ENCODE results near the gene CHRNB4.

The CHRNB4 gene

DNA sequence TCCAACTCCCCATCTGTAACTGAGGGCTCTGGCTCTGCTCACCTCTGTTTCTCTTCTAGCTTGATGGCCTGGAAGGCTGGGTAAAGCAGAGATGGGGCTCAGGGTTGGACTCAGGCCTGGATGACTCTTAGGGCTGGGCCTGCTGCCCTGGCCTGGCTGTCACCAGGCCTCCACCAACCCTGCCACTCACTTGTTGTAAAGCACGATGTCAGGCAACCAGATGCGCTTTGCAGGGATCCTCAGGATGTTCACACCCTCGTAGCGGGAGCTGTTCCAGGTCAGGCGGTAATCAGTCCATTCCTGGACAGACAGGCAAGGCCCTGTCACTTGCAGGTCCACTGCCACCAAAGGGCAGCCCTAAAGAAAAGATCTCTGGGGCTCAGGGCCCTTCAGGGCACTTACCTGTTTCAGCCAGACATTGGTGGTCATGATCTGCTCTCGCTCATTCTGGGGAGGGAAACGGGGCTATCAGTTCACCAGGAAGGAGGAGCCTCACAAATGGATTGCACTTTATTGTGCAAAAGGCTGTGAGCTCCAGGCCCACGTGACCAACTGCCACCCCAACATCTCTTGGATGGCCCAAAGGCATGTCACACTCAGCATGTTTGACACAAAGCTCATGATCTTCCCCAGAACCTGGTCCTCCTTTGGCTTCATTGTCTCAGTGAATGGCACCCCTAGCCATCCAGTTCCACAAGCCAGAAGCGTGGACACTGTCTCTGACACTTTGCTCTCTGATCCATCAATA lies 9.9 kb downstream of the CHRNB4 start:
- no peak for DNase-seq

DNA sequence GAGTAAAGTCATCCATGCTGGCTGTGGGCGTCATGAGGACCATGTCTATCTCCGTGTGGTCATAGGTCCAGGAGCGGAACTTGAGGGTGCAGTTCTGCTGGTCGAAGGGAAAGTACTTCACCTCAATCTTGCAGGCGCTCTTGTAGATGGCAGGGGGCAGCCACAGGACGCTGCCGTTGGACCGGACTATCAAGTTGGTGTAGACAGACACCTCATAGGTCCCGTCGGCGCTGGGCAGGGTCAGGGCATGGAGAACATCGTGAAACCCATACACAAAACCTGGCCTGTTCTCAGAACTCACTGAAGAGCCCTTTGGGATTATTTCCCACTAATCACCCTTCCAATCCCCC lies 11.3 kb downstream of the CHRNB4 start:
- DNase-seq = no peak

DNA sequence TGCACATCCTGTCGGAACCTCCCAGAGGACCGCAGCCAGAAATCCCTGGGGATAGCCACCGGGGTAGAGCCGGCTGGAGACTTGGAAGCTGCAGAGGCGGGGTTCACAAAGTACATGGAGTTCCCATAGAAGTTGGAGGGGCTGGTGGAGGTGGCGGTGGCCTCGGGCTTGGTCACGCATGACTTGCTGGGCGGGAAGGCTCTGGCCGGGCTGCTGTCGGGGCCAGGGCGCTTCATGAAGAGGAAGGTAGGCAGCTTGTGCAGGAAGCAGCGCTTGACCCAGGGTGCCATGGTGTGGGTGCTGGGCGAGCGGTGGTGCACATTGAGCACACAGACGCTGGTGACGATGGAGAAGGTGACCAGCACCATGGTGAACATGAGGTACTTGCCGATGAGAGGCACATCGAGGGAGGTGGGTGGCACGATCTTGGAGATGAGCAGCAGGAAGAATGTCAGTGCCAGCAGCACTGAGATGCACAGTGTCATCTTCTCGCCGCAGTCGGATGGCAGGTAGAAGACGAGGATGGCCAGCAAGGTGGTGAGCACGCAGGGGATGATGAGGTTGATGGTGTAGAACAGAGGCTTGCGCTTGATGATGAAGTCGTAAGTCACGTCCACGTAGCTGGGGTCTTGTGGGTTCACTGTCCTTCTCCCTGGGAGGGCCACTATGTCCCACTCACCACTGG lies 11.8 kb downstream of the CHRNB4 start:
- DNase-seq = no peak

DNA sequence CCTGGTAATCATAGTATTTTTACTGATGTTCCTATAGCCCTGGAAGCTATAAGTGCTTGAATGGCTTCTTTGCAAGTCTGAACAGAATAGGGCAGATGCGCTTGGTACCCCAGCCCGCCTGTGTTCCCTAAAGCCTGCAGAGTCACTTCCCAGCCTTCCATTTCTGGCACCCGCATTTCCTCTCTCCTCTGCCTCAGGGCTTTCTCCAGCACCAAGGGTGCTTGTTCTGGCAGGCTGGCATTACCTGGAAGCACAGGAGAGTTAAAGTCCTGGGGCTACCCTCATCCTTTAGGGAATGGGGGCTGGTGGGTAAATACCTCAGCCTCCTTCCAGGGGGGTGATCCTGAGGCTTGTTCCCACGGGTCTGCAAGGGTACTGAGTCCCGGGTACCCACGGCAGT lies 12.8 kb downstream of the CHRNB4 start:
- no peak for DNase-seq

DNA sequence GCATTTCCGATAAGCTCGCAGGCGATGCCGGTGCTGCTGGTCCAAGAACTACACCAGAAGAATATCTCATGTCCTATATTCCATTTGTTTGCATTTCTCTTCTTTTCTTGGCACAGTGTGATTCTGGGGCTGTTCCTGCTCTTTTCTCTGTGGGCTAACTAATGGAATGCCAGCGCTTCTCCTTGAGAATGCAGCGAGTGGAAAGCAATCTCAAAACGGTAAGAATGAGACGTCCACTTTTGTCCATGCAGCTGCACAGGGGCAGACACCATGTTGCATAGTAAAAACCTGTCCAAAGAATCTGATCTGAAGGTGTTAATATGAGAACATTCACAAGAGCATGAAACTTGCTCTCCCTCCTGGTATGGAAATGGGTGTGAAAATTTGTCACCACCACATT lies 13.7 kb downstream of the CHRNB4 start:
- DNase-seq = no peak

DNA sequence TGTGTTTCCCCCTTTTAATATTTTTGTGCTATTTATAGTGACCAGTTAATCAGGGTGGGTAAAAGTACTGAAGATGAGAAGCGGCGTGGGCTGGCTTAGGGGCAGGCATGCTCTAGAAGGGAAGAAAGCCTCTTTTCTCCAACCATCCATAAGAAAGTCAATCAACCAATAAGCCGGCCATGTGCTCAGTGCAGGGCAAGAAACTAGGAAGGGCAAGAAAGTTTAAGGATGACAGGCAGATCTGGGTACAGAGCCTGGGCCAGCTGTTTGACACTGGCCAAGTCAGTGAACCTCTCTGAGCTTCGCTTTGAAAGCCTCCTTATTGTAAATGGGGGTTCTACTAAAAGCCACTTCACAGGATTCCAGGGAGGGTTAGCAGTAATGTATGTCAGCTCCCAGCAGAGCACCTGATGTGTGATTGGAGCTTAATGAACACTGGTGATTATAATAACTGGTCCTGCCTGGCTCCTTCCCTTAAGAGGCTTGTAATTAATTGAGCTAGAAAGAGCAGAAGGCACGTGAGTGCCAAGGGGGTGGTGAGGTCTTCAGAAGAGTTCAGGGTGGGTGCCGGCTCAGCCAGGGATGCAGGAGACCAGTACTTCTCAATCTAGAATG lies 14.5 kb downstream of the CHRNB4 start:
- DNase-seq = no peak

DNA sequence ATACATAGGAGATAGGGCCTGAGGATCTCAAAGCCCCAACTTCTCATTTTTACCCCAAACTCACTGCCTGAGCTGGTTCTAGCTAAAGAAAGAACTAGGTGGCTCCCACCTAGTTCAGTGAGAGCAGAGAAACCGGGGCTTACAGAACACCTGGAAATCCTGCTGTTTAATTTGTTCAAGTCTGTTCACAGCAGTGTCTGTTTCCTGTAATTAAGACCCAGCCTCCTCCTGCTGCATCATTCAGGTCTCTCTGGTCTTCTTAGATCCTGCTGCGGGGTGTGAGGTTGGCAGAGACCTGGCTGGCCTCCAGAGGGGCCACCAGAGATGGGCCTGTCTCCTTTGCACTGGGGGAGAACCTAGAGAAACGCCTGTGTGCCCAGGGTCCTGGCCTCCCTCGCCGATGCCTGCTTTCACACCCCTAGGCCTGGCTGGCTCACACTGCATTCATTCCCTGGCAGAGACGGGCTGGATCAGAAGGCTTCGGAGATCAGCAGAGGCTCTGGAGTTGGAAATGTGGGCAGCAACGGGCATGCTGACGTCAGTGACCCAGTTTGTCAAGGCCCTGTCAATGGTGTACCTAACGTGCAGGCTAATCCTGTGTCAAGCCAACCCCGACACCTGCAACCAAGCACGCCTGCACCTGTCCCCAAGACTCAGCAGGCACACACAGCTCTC lies 15.3 kb downstream of the CHRNB4 start:
- DNase-seq = no peak

DNA sequence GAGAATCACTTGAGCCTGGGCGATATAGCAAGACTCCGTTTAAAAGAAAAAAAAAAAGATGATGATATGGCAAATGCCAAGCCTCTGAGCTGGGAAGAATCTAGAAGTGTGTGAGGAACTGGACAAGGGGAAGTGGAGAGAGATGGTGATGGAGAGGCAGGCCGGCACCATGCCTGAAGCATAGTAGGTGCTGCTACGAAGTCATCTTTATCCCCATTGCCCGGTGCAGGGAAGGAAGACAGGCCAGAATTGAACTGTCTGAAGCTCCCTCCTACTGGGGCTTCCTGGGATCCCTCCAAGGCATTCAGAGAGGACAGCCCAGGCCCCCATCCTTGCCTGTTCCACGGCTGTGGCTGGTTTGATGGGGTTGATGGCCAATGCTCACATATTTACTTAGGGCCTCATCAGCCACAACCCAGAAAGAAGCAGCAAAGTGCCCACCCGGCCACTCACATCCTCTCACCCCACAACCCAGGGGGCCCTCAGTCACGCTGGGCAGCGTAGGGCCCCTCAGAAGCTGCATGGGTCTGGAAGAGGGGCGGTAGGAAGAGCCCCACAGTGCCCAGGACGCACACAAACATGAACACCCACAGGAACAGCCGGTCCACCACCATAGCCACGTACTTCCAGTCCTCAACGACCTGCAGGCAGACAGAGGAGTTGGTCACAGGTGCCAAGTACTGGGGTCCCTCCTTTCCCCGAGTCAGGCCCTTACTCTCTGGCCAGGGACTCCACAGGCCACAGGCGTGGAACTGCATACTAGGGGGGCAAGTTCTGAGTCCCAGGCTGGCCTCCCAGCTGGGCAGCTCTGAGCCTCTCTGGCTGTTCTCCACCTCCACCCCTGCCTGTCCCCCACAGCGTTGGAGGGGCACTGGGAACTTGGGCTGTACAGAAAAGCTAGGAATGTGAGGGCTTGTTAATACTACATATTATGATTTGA lies 16.1 kb downstream of the CHRNB4 start:
- no peak for DNase-seq

DNA sequence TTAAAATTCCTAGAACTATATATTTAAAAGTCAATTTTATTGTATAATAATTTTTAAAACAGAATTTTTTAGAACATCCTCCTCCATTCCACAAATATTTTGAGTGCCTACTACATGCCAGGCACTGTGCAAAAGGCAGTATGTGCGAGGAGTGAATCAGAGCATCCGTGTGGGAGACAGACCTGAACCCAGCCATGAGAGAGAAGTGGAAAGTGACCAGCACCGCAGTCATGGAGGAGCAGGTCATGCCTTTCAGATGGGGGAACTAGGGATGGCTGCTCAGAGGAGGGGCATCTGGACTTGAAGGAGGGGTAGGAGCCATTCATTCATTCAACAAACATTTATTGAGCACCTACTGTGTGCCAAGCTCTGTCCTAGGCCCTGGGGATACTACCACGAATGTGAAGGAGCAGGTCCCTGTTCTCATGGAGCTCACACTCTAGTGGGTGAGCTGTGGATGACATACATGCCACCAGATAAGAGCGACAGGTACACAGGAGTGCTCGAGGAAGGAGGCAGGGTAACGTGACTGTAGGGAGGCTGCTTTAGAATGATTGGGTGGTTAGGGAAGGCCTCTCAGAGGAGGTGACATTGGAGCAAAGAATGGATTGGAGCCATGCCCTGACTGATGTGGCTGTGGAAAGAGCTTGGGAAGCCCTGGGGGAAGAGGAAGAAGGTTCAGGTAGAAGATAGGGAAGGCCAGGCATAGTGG lies 17.1 kb downstream of the CHRNB4 start:
- no peak for DNase-seq

DNA sequence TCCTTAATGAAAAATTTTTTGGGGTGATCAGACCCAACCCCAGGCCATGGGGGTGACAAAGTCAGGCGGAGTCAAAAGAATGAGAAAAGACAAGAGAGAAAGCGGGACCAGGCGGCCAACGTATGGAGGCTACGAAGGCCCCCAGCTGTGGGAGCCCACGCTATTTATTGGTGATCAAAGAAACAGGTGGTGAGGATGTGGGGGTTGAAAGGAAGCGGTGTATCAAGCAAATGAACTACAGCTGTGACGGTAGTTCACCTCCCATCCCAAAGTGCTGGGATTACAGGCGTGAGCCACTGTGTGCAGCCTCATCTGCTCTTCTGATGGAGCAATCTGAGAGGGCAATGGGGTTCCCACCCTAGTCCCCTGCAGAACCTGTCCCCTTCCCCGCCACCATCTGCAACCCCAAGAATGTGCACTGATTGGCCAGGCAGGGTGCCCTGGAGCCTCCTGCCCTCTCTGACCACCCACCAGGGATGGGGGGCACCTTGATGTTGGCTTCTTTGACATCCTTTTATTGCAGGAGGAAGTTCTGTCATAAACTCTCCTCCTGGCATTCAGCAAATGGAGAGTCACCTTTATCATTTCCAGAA lies 19.1 kb downstream of the CHRNB4 start:
- no peak for DNase-seq

DNA sequence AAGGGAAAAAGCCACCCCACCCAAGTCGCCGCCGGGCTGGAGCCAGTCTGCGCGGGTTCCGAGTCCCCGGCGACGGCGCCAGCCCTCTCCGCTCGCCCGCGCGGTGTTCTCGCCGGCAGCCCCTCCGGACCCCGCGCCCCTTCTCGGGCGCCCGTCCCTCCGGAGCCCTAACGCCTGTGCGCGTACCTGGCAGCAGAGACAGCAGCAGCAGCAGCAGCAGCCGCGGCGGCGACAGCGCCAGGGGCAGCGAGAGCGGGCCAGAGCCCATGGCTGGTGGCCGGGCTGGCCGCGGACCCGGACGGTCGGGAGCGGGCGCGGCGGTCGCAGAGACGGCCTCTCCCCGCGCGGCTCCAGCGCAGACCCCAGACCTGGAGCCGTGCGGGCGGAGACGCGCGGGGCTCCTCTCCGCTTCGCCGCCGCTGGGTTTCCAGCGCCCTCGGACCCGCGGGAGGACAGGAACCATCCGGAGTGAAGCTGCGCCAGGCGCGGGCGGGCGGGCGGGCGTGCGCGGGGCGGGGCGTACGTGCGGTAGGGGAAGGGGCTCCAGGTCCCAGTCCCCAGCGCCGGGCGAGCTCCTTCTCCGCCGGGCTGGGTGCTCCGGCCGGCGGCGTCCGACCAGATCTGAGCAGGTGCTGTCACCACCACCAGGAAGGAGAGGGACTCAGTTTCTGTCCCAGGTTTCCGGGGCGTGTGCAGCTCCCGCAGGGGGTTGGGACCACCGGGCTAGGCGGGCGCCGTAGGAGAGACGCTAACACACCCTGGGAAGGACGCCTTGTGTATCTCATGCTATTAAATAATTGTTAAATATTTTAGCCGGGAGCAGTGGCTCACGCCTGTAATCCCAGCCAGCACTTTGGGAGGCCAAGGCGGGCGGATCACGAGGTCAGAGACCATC lies 20.2 kb downstream of the CHRNB4 start, which contains the start of gene CHRNA3:
Gene CHRNA3 (minus strand): TSS at position 470 of the 895 bp plus-strand sequence. CDS start 202 bp downstream, at position 268.
- DNase-seq = no peak

DNA sequence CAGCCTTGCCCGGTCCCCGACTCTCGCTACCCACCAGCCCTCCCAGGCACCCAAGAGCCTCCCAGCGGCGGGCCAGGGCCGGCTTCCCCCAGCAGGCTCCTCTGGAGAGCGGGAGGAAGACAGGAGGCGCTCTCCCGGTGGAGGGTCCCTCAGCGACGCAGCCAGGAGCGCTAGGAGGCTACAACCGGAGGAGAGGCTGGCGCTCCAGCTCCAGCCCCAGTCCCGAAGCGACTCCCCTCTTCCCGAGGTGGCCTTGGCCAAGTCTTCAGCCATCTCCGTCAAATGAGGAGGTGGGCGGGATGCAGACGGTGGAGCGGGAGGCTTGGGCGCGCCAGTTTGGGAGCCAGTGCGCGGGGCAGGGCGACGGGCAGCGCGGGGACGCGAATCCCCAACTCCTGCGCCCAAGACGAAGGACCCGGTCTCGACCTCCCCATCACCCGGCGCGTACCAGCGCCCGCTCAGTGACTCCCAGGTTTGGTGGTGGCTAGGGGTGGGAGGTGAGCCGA lies 20.9 kb downstream of the CHRNB4 start:
- no peak for DNase-seq

DNA sequence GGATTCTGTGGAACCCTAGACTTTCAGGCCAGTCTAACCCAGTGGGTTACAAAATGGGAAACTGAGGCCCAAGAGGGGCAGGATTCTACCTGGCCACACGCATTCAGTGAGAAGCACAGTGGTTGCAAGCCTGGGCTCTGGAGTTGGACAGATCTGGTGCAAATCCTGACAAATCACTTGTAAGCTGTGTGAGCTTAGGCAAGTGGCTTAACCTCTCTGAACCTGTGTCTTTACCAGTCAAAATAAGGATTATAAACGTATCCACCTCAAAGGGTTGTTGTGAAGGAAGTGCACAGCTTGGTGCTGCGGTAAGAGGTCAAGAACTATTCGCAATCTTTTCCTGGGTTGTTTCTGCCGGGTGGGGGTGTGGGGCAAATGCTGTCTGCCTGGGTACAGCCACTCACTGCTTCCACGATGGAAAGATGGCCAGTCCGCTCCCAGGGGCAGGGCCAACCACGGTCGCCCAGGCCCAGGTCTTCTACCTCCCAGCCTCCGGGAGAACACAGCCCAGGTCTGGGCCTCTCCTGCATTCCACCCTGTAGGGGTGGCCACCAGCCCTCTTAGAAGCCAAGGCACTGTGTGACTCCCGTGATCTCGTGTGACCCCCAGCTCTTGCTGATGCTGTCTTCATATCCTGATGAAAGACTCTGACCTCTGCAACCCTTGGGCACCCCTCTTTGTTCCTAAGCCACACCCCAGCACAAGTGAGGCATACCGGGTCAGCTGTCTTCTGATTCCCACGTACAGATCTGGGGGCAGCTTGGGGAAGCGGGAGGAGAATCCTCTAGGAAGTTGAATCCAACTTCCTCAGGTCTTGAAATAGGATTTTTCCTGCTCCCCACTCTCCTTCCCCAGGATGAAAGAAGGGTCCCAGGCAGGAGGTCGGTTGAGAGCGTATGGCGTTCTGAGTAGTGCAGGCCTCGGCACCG lies 21.7 kb downstream of the CHRNB4 start:
- DNase-seq = no peak

DNA sequence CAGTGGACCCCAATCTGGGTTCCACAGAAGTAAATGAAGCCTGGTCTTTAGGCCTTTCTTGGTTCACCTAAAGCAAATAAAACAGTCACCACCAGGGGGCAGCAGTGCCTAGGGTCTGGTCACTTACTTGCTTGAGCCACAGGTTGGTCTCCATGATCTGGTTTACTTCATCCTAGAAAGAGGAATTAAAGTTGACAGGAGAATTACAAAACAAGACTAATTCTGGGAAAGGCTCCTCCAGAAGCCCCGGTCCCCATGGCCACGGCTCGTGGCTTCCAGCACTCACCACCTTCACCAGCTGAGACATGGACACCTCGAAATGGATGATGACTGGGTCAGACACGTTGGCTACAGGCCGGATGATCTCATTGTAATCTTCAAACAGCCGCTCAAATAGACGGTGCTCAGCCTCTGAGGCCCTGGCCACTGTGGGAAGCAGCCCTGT lies 22.5 kb downstream of the CHRNB4 start:
- peak; percentile 63 for DNase-seq

DNA sequence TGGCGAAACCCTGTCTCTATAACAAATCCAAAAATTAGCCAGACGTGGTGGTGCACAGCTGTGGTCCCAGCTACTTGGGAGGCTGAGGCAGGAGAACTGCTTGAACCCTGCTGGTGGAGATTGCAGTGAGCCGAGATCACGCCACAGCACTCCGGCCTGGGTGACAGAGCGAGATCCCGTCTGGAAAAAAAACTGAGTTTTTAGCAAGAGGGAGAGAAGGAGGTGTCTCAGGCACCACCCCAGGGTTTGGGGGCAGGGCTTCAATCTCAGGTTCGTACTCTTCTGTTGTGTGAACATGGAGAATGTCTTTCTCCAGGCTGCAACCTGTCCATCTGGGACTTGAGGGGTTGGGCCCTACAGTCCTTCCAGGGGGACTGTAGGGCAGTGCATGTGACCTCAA lies 22.9 kb downstream of the CHRNB4 start:
- DNase-seq = no peak

DNA sequence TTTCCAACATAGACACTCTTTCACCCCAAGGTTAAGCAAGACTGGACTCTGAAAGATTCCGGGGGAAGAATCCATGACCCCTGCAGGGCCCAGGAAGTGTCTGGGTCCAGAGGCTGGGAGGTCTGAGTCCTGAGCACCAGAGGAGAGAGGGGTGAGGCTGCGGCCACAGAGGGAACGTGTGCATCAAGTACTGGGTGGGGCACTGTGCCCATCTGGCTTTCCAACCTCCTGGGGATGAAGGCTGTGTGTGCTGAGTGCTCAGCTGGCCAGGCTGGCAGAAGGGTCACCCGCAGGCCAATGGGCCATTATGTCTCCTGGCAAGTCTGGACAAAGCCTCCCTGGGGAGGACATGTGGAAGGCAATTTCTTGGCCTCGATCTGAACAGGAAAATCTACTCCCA lies 23.5 kb downstream of the CHRNB4 start:
- DNase-seq = no peak

DNA sequence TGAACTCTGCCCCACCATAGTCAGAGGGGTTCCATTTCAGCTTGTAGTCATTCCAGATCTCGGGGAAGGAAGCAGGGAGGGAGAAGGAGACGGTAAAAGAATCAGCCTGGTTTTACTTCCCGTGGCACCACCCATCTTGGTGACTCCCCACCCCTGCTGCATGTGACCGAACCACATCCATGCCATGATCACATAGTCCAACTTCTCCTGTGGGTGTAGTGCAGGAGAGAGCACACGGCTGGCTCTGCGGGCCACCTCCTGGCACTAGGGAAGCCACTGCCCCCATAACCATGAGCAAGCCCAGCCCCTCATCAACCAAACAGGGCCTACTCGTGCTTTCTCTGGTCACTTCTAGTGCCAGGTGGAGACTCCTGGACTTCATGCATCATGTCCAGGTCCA lies 23.9 kb downstream of the CHRNB4 start:
- no peak for DNase-seq

DNA sequence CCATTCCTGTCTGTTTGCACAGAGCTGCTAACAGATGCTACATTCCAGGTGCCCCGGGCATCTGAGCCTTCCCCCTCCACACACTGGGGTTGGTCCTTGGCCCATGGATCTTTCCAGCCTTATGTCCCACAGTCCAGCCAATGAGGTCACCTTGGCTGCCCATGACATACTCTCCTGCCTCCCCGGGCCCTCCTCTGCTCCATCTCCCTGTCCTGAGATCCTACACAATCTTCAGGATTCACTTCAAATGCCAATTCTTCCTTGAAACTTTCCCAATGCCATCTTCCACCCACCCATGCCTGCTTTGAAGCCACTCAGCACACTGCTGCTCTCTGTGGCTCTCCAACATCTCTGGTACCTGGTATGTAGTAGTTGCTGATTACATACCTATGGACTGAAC lies 24.5 kb downstream of the CHRNB4 start:
- no peak for DNase-seq

DNA sequence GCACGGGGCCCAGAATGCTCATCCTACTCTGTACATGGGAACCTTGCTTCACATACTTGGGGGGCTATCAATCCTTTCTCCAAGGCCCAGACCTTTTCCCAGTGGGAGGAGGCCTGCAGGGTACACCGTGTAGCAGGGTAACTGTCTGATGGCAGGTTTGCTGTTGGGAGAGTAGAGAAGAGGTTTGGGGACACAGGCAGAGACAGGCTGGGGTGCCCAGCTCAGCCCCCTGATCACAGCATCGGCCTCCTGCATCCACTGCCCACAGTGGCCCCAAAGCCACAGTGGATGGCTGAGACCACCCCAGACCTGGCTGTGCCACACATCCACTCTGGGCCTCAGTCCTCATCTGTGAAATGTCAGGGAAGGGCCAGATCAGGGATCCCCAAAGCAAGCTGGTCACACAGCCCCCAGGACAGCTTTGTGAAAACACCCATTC lies 25.8 kb downstream of the CHRNB4 start:
- DNase-seq = no peak

Measured in NCI-H2029 treated with DMSO at 0.1 percent for 48 hours (cell line).